CD14-positive monocyte (primary cell): ENCODE results near the gene PER1. TPM values are rescaled to one million over a fixed set of nuclear protein-coding genes. Genes with fewer than 3 reads are reported as not detected.

Experiments
- DNase-seq, 3 donors: peaks; one replicate each; pipeline ENCODE4 v3.0.0-alpha.2; 2011 to 2022
- H2AFZ ChIP-seq: 2 replicates; pipeline ENCODE4 v1.6.0; 2012; ENCODE audit warnings: mild to moderate bottlenecking, low read depth, low read length, inconsistent platforms; ENCODE audit not compliant: insufficient read depth, poor library complexity, severe bottlenecking
- H3K27ac ChIP-seq, 2 donors: 1 replicate in 1 of 2; 2 replicates in 1 of 2; pipeline ENCODE4 v1.5.1; 2012 to 2013; ENCODE audit warnings: low read length in 2 of 2, control low read depth in 1 of 2, inconsistent platforms in 1 of 2, low read depth in 1 of 2, mild to moderate bottlenecking in 1 of 2
- H3K27me3 ChIP-seq, 2 donors: one replicate each; pipeline versions ENCODE4 v1.6.0 to v1.6.1; 2011 to 2013; ENCODE audit warnings: low read length in 2 of 2; ENCODE audit not compliant: control insufficient read depth in 2 of 2, insufficient read depth in 2 of 2
- H3K36me3 ChIP-seq, 2 donors: replicated peaks in 1 of 2; 1 replicate in 1 of 2; 2 replicates in 1 of 2; pipeline versions ENCODE4 v1.5.1 to v1.6.1; 2012 to 2013; ENCODE audit warnings: low read length in 2 of 2, control low read depth in 1 of 2, inconsistent platforms in 1 of 2, mild to moderate bottlenecking in 1 of 2; ENCODE audit not compliant: insufficient read depth in 2 of 2, control insufficient read depth in 1 of 2
- H3K4me1 ChIP-seq, 2 donors: 1 replicate in 1 of 2; 2 replicates in 1 of 2; pipeline versions ENCODE4 v1.5.1 to v1.6.1; 2012 to 2013; ENCODE audit warnings: low read length in 2 of 2, control low read depth in 1 of 2, inconsistent platforms in 1 of 2, mild to moderate bottlenecking in 1 of 2, moderate library complexity in 1 of 2; ENCODE audit not compliant: insufficient read depth in 2 of 2, control insufficient read depth in 1 of 2
- H3K4me2 ChIP-seq: replicated peaks from 2 replicates; pipeline ENCODE3; 2012; ENCODE audit warnings: low read length, moderate library complexity, mild to moderate bottlenecking; ENCODE audit not compliant: poor library complexity, severe bottlenecking; ENCODE audit errors: extremely low read depth
- H3K4me3 ChIP-seq, 3 experiments: fragments of 200-600 bp in 1 of 3; sonication (generic) in 1 of 3; replicated peaks in 1 of 3; 1 replicate in 2 of 3; 2 replicates in 1 of 3; pipeline ENCODE4 v1.5.1; 2011 to 2013; ENCODE audit warnings: low read length in 3 of 3, mild to moderate bottlenecking in 3 of 3, control low read depth in 2 of 3, low read depth in 2 of 3, inconsistent platforms in 1 of 3, moderate library complexity in 1 of 3
- H3K79me2 ChIP-seq: 2 replicates; pipeline ENCODE4 v1.6.0; 2012; ENCODE audit warnings: mild to moderate bottlenecking, control low read depth, inconsistent platforms, low read length, moderate library complexity; ENCODE audit not compliant: insufficient read depth
- H3K9ac ChIP-seq: 2 replicates; pipeline ENCODE4 v1.6.0; 2017; ENCODE audit warnings: low read length, mild to moderate bottlenecking; ENCODE audit not compliant: insufficient read depth, poor library complexity, severe bottlenecking
- H3K9me3 ChIP-seq, 2 donors: replicated peaks in 1 of 2; 1 replicate in 1 of 2; 2 replicates in 1 of 2; pipeline versions ENCODE4 v1.5.1 to v1.6.1; 2012 to 2013; ENCODE audit warnings: low read length in 2 of 2, control low read depth in 1 of 2; ENCODE audit not compliant: control insufficient read depth in 1 of 2, insufficient read depth in 1 of 2
- H4K20me1 ChIP-seq: 2 replicates; pipeline ENCODE4 v1.6.0; 2012; ENCODE audit warnings: mild to moderate bottlenecking, low read length, control low read depth, moderate library complexity; ENCODE audit not compliant: insufficient read depth
- H3K27ac Mint-ChIP-seq, 7 donors: one replicate each; pipeline ENCODE4 v1.8.0; 2020; ENCODE audit warnings: mild to moderate bottlenecking in 7 of 7, mixed read lengths in 7 of 7, moderate library complexity in 6 of 7, inconsistent platforms in 2 of 7
- H3K27me3 Mint-ChIP-seq, 3 donors: one replicate each; pipeline ENCODE4 v1.8.0; 2021 to 2022; ENCODE audit warnings: low read depth in 3 of 3, mild to moderate bottlenecking in 3 of 3, mixed read lengths in 3 of 3, moderate library complexity in 3 of 3, inconsistent platforms in 1 of 3
- H3K36me3 Mint-ChIP-seq, 2 donors: one replicate each; pipeline ENCODE4 v1.8.0; 2020; ENCODE audit warnings: mixed read lengths in 2 of 2, inconsistent platforms in 1 of 2, mild to moderate bottlenecking in 1 of 2
- H3K4me1 Mint-ChIP-seq: one replicate; pipeline ENCODE4 v1.8.0; 2020; ENCODE audit warnings: mild to moderate bottlenecking, mixed read lengths
- H3K4me3 Mint-ChIP-seq, 2 donors: one replicate each; pipeline ENCODE4 v1.8.0; 2020; ENCODE audit warnings: mild to moderate bottlenecking in 2 of 2, mixed read lengths in 2 of 2, moderate library complexity in 1 of 2
- H3K9me3 Mint-ChIP-seq, 7 donors: one replicate each; pipeline ENCODE4 v1.8.0; 2020 to 2022; ENCODE audit warnings: mixed read lengths in 7 of 7, mild to moderate bottlenecking in 6 of 7, moderate library complexity in 6 of 7, inconsistent platforms in 2 of 7
- CTCF ChIP-seq: fragments of 200-600 bp; IDR thresholded peaks from one replicate; pipeline ENCODE4 v1.8.0; 2022; ENCODE audit warnings: antibody characterized with exemption, mild to moderate bottlenecking
- WGBS: methylation state at CpG from one replicate; pipeline ENCODE4 v1.1.5; 2013; ENCODE audit warnings: missing lambda C conversion rate; ENCODE audit not compliant: insufficient coverage; 5-methylcytosine and 5-hydroxymethylcytosine counted together
- intact Hi-C, 2 donors: fragments of 100-400 bp; cut with micrococcal nuclease; formaldehyde crosslinking; loops; one replicate each; pipeline versions ENCODE4 v1.15.0 to v1.15.1; 2023
- polyA plus RNA-seq, 3 donors: library from polyadenylated mRNA; depleted of rRNA in 1 of 3; unstranded in 2 of 3; stranded (reverse) in 1 of 3; fragments of 300-500 nt in 2 of 3; fragments of >200 nt in 1 of 3; fragmentation: Illumina TruSeq in 2 of 3; gene quantifications; 1 replicate in 2 of 3; 2 replicates in 1 of 3; pipeline ENCODE4 v1.2.3, GENCODE V29; 2012 to 2021

PER1 gene
- polyA plus RNA-seq, 3 donors, result 5.6 to 457 (median 9.6) TPM

GRCh38 chr17:8167526-8167925 is 15.3 kb upstream of the PER1 start:
- Mint-ChIP-seq H3K36me3 (no peaks in the 10 kb centered on the region), H3K27me3 (no peaks in the 10 kb centered on the region), H3K9me3 (no peaks in the 10 kb centered on the region), H3K4me3 (no peak overlapping the region), H3K27ac (no peak overlapping the region), H3K4me1 (peaks cover 25% of the 10 kb centered on the region)
- Histone ChIP-seq H3K9ac (no peak overlapping the region), H3K4me3 (no peak overlapping the region), H3K4me2 (no peak overlapping the region), H3K36me3 (no peaks in the 10 kb centered on the region), H3K79me2 (peaks cover 2% of the 10 kb centered on the region), H3K27ac (no peak overlapping the region), H3K4me1 (peaks cover 21 to 27% of the 10 kb centered on the region in 2 donors), H4K20me1 (no peaks in the 10 kb centered on the region), H3K9me3 (no peaks in the 10 kb centered on the region), H2AFZ (no peak overlapping the region), H3K27me3 (no peaks in the 10 kb centered on the region)
- no peak for DNase-seq
- no peak for TF ChIP-seq CTCF
- intact Hi-C loops, result no loop called here
- 100% methylated on average over 1 of the region's 3 CpGs for WGBS

DNA sequence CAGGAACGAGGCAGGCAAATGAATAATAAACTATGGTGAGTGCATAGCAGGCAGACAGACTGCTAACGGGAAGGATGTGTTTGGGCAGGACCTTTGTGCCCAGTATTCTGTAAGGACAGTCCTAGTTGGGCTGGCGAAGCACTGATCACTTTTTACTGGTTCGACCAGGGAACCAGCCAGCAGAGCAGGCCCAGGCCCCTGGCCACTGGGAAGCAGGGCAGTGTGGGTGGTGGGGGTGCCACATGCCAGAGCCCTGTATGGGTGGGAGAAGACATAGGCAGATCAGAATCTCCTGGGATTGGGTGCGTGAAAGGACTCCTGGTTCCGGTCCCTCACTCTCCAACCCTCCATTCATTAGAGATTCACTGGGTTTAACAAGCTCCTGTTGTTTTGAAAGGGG is 14.5 kb upstream of the PER1 start:
- Mint-ChIP-seq H3K36me3 (peaks cover under 1% of the 10 kb centered on the region in 2 donors), H3K4me3 (no peak overlapping the region), H3K4me1 (peaks cover 25% of the 10 kb centered on the region), H3K9me3 (no peaks in the 10 kb centered on the region), H3K27ac (no peak overlapping the region), H3K27me3 (no peaks in the 10 kb centered on the region)
- no peaks in the 10 kb centered on the region for H3K9me3 ChIP-seq
- DNase-seq, result no peak
- no peak overlapping the region for H3K27ac ChIP-seq
- H3K79me2 ChIP-seq, result peaks cover 10% of the 10 kb centered on the region
- intact Hi-C loops, result no loop called here
- H3K9ac ChIP-seq, result no peak overlapping the region
- 100% methylated on average over 2 of the region's 6 CpGs for WGBS
- peaks cover 0 to 2% of the 10 kb centered on the region in 2 donors for H3K36me3 ChIP-seq
- H3K4me1 ChIP-seq, result peaks cover 25 to 29% of the 10 kb centered on the region in 2 donors
- H3K27me3 ChIP-seq, result no peaks in the 10 kb centered on the region
- no peak overlapping the region for H3K4me2 ChIP-seq
- H4K20me1 ChIP-seq, result no peaks in the 10 kb centered on the region
- no peak for TF ChIP-seq CTCF
- no peak overlapping the region for H3K4me3 ChIP-seq
- H2AFZ ChIP-seq, result no peak overlapping the region
